Retinal pigment epithelial cell (primary cell): ENCODE measurements around the gene TPM1.

Experiments
- DNase-seq: peaks from one replicate; pipeline ENCODE4 v3.0.0-alpha.2; 2010; ENCODE audit warnings: low read depth
- H3K4me3 ChIP-seq: 2 replicates; pipeline ENCODE4 v1.5.1; 2011; ENCODE audit warnings: mild to moderate bottlenecking, low read length, control low read depth, moderate library complexity
- CTCF ChIP-seq: conservative IDR thresholded peaks from 2 replicates; pipeline ENCODE4 v1.5.1; 2011; ENCODE audit warnings: low read depth, low read length, control low read depth, inconsistent platforms

The TPM1 gene

GRCh38 chr15:63035977-63036376, 6.6 kb upstream of the TPM1 start:
- no peak overlapping the region for H3K4me3 ChIP-seq
- DNase-seq, result no peak
- TF ChIP-seq CTCF, result peak; percentile 30

GRCh38 chr15:63037976-63038720, 4.4 kb upstream of the TPM1 start:
- TF ChIP-seq CTCF, result no peak
- no peak overlapping the region for H3K4me3 ChIP-seq
- DNase-seq, result no peak

GRCh38 chr15:63038926-63039673, 3.4 kb upstream of the TPM1 start:
- no peak for TF ChIP-seq CTCF
- H3K4me3 ChIP-seq, result no peak overlapping the region
- peak; percentile 76 for DNase-seq

- DNase-seq, result no peak
- H3K4me3 ChIP-seq, result no peak overlapping the region
- TF ChIP-seq CTCF, result no peak
Measured at GRCh38 chr15:63039811-63040210, 2.7 kb upstream of the TPM1 start.

- no peak for DNase-seq
- TF ChIP-seq CTCF, result no peak
- H3K4me3 ChIP-seq, result no peak overlapping the region
Measured at GRCh38 chr15:63040509-63040908, 2.0 kb upstream of the TPM1 start.

- no peak for DNase-seq
- TF ChIP-seq CTCF, result no peak
- peak overlapping the region; percentile 85 for H3K4me3 ChIP-seq
Measured at GRCh38 chr15:63040954-63041353, 1.6 kb upstream of the TPM1 start.
